A549 (cell line): ENCODE measurements around the gene GTF2A1. TPM values are rescaled to one million over a fixed set of nuclear protein-coding genes. Genes with fewer than 3 reads are reported as not detected.

Source experiments
- ATAC-seq, 2 experiments: fragments of 200-7000 bp in 1 of 2; fragments of >200 bp in 1 of 2; cut with Nextera tagmentation in 1 of 2; cut with Tn5 transposase in 1 of 2; 3 replicates each; pipeline versions ENCODE4 v1.8.0 to v1.9.1; 2018 to 2020; ENCODE audit warnings: mild to moderate bottlenecking in 1 of 2, moderate library complexity in 1 of 2
- CTCF ChIA-PET: fragments of 300-600 bp; sonication (Branson Sonifier 250); formaldehyde crosslinking; extraction: SDS; loops from one replicate; lab custom pipeline; 2021; ENCODE audit warnings: antibody characterized with exemption, inconsistent platforms; lab: Yijun Ruan, JAX
- POLR2A ChIA-PET: fragments of 350-600 bp; formaldehyde crosslinking; extraction: SDS; loops from one replicate; lab custom pipeline; 2021; ENCODE audit warnings: antibody characterized with exemption, inconsistent platforms; lab: Yijun Ruan, JAX
- DNase-seq, 2 experiments: peaks; one replicate each; pipeline versions ENCODE4 v3.0.0 to v3.0.0-alpha.2; 2011 to 2016; ENCODE audit warnings: low read depth in 1 of 2, low spot score in 1 of 2
- FAIRE-seq: peaks from 2 replicates; lab custom pipeline; 2011; peaks lifted over from hg19 to GRCh38; lab: Jason Lieb, UNC
- H3K27ac ChIP-seq, 2 experiments: fragments of >200 bp; sonication (Bioruptor Twin); formaldehyde crosslinking; 3 replicates each; pipeline ENCODE4 v1.5.1; 2016 to 2017
- H3K4me1 ChIP-seq: fragments of >200 bp; sonication (Bioruptor Twin); formaldehyde crosslinking; 3 replicates; pipeline ENCODE4 v1.6.1; 2016
- H3K4me2 ChIP-seq: fragments of >200 bp; sonication (Bioruptor Twin); formaldehyde crosslinking; 3 replicates; pipeline ENCODE4 v1.6.1; 2016
- H3K4me3 ChIP-seq: fragments of >200 bp; sonication (Bioruptor Twin); formaldehyde crosslinking; 3 replicates; pipeline ENCODE4 v1.5.1; 2016
- H3K9me3 ChIP-seq: fragments of >200 bp; sonication (Bioruptor Twin); formaldehyde crosslinking; 3 replicates; pipeline ENCODE4 v1.6.1; 2016
- BHLHE40 ChIP-seq: IDR thresholded peaks from 2 replicates; pipeline ENCODE4 v1.6.1; 2012; ENCODE audit warnings: low read depth, low read length, inconsistent platforms
- EP300 ChIP-seq, 2 experiments: fragments of >200 bp; sonication (Bioruptor Twin); formaldehyde crosslinking; IDR thresholded peaks; 2 replicates in 1 of 2; 3 replicates in 1 of 2; pipeline ENCODE4 v1.6.1; 2016 to 2017
- ESRRA ChIP-seq: fragments of 150-350 bp; IDR thresholded peaks from 2 replicates; pipeline ENCODE4 v1.6.1; 2014; ENCODE audit warnings: mild to moderate bottlenecking, low read length, borderline replicate concordance
- FOSB ChIP-seq: fragments of 250-450 bp; sonication (Bioruptor Pico); IDR thresholded peaks from 2 replicates; pipeline ENCODE4 v1.5.0; 2020; ENCODE audit warnings: mild to moderate bottlenecking, moderate library complexity
- FOXS1 ChIP-seq: fragments of 250-450 bp; sonication (Bioruptor Pico); IDR thresholded peaks from 2 replicates; pipeline ENCODE4 v1.5.0; 2020; ENCODE audit warnings: mild to moderate bottlenecking, moderate library complexity
- HDAC2 ChIP-seq: fragments of 200-600 bp; sonication (generic); IDR thresholded peaks from 2 replicates; pipeline ENCODE4 v1.6.1; 2016
- HEYL ChIP-seq: fragments of 250-450 bp; sonication (Bioruptor Pico); IDR thresholded peaks from 2 replicates; pipeline ENCODE4 v1.8.0; 2021; ENCODE audit warnings: mild to moderate bottlenecking, moderate library complexity
- HOXA7 ChIP-seq: fragments of 250-450 bp; sonication (Bioruptor Pico); IDR thresholded peaks from 2 replicates; pipeline ENCODE4 v1.5.0; 2020; ENCODE audit warnings: mild to moderate bottlenecking, moderate library complexity
- HOXB5 ChIP-seq: fragments of 250-450 bp; sonication (Bioruptor Pico); IDR thresholded peaks from 2 replicates; pipeline ENCODE4 v1.5.0; 2020; ENCODE audit warnings: mild to moderate bottlenecking, moderate library complexity
- KDM1A ChIP-seq: fragments of 200-600 bp; sonication (generic); IDR thresholded peaks from 2 replicates; pipeline ENCODE4 v1.6.1; 2016; ENCODE audit warnings: low read depth, mild to moderate bottlenecking
- MAFK ChIP-seq: fragments of 450-650 bp; IDR thresholded peaks from 2 replicates; pipeline ENCODE4 v1.6.1; 2014; ENCODE audit not compliant: partially characterized antibody
- MAZ ChIP-seq: fragments of 150-350 bp; IDR thresholded peaks from 2 replicates; pipeline ENCODE4 v1.6.1; 2014; ENCODE audit warnings: antibody characterized with exemption, low read depth, low read length, borderline replicate concordance
- MYC ChIP-seq: IDR thresholded peaks from 2 replicates; pipeline ENCODE4 v1.6.1; 2012; ENCODE audit warnings: mild to moderate bottlenecking, inconsistent platforms, low read length, improper control_type of control experiment, borderline replicate concordance
- NFE2L2 ChIP-seq: fragments of 150-350 bp; conservative IDR thresholded peaks from 2 replicates; pipeline ENCODE4 v1.6.1; 2014; ENCODE audit warnings: low read length
- RAD21 ChIP-seq, 2 experiments: fragments of >200 bp in 1 of 2; sonication (Bioruptor Twin) in 1 of 2; formaldehyde crosslinking in 1 of 2; IDR thresholded peaks in 1 of 2; conservative IDR thresholded peaks in 1 of 2; 2 replicates in 1 of 2; 3 replicates in 1 of 2; pipeline ENCODE4 v1.6.1; 2012 to 2018; ENCODE audit warnings: inconsistent platforms in 1 of 2
- RNF2 ChIP-seq: fragments of 200-600 bp; sonication (generic); IDR thresholded peaks from 2 replicates; pipeline ENCODE4 v1.6.1; 2016; ENCODE audit warnings: low read depth, mild to moderate bottlenecking, antibody characterized with exemption, moderate library complexity, borderline replicate concordance
- SMC3 ChIP-seq: fragments of >200 bp; sonication (Bioruptor Twin); formaldehyde crosslinking; IDR thresholded peaks from 3 replicates; pipeline ENCODE4 v1.6.1; 2018; ENCODE audit warnings: inconsistent platforms
- SREBF2 ChIP-seq: fragments of 450-650 bp; IDR thresholded peaks from 2 replicates; pipeline ENCODE4 v1.6.1; 2014; ENCODE audit warnings: mild to moderate bottlenecking, moderate library complexity
- TP53 ChIP-seq: fragments of 250-450 bp; sonication (Bioruptor Pico); IDR thresholded peaks from 2 replicates; pipeline ENCODE4 v1.5.0; 2021; ENCODE audit warnings: mild to moderate bottlenecking, moderate library complexity
- ZC3H11A ChIP-seq: fragments of 450-650 bp; IDR thresholded peaks from 2 replicates; pipeline ENCODE4 v1.6.1; 2014; ENCODE audit warnings: antibody characterized with exemption, mild to moderate bottlenecking
- ZSCAN20 ChIP-seq: fragments of 250-450 bp; sonication (Bioruptor Pico); IDR thresholded peaks from 2 replicates; pipeline ENCODE4 v1.8.0; 2022; ENCODE audit warnings: mild to moderate bottlenecking, moderate library complexity
- WGBS: methylation state at CpG from one replicate; pipeline ENCODE4 v1.1.6; 2017; ENCODE audit errors: missing lambda C conversion rate; 5-methylcytosine and 5-hydroxymethylcytosine counted together
- polyA plus RNA-seq, 4 experiments: library from polyadenylated mRNA; depleted of rRNA in 3 of 4; stranded (reverse); fragments of >200 nt; fragmentation: RNase III in 1 of 4; extraction: RNeasy Plus Mini Kit Qiagen cat#74134 plus additional on column Dnase treatment in 1 of 4; gene quantifications; 2 replicates in 3 of 4; 3 replicates in 1 of 4; pipeline ENCODE4 v1.2.3, GENCODE V29; 2011 to 2017
- TF ChIP-seq, protein P1 (sequence below): fragments of >200 bp; sonication (Bioruptor Twin); formaldehyde crosslinking; IDR thresholded peaks from 3 replicates; pipeline ENCODE4 v1.5.1; 2016
- TF ChIP-seq, protein P2 (sequence below): fragments of >200 bp; sonication (Bioruptor Twin); formaldehyde crosslinking; IDR thresholded peaks from 3 replicates; pipeline ENCODE4 v1.6.1; 2016
- TF ChIP-seq, protein P3 (sequence below): fragments of >200 bp; sonication (Bioruptor Twin); formaldehyde crosslinking; IDR thresholded peaks from 2 replicates; pipeline ENCODE4 v1.6.1; 2016
- TF ChIP-seq, protein P4 (sequence below): fragments of 450-650 bp; IDR thresholded peaks from 2 replicates; pipeline ENCODE4 v1.6.1; 2014; ENCODE audit warnings: antibody characterized with exemption
- TF ChIP-seq, protein P5 (sequence below): fragments of 250-450 bp; sonication (Bioruptor Pico); IDR thresholded peaks from 2 replicates; pipeline ENCODE4 v1.5.0; 2020; ENCODE audit warnings: low read depth, mild to moderate bottlenecking, moderate library complexity
- TF ChIP-seq, protein P6 (sequence below): IDR thresholded peaks from 2 replicates; pipeline ENCODE4 v1.6.1; 2012
- TF ChIP-seq, protein P7 (sequence below): fragments of 150-350 bp; IDR thresholded peaks from 2 replicates; pipeline ENCODE4 v1.6.1; 2014; ENCODE audit warnings: low read depth, mild to moderate bottlenecking, low read length

Gene GTF2A1
- polyA plus RNA-seq, 2 of the 4 experiments (the other 2 are of a cell fraction) = 12.5 to 19.6 TPM

DNA sequence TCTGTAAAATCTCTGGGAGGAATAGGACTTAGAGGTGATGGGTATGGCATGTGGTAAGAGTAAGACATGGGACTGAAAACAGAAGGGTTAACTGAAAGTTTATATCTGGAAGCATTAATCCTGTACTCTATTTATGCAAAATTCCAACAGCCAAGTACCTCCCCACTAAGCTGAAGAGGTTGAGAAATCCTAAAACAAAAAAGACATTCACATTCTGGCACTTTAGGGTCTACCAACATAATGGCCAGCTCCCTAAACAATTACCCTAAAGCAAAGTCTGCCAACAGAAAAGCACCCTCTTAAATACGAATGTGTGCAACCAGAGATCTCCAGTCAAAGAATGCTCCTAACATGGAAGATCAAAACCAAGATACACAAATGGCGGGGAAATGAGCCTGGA, 87.4 kb downstream of the GTF2A1 start:
- H3K9me3 ChIP-seq = no peaks in the 10 kb centered on the region
- DNase-seq (no peak), ATAC-seq (no peak), FAIRE-seq (no peak)
- H3K4me1 ChIP-seq = no peaks in the 10 kb centered on the region
- ChIA-PET CTCF (interaction anchor here (0.7 kb wide), 1 partner anchor 1579 kb away, joined by 3 read pairs; no protein-coding TSS in a partner anchor), POLR2A (no interaction called here)
- 8% methylated on average over 2 of the region's 2 CpGs for WGBS
- no peak for TF ChIP-seq HEYL (CRISPR knock-in tag)
- TF ChIP-seq, protein P1, sequence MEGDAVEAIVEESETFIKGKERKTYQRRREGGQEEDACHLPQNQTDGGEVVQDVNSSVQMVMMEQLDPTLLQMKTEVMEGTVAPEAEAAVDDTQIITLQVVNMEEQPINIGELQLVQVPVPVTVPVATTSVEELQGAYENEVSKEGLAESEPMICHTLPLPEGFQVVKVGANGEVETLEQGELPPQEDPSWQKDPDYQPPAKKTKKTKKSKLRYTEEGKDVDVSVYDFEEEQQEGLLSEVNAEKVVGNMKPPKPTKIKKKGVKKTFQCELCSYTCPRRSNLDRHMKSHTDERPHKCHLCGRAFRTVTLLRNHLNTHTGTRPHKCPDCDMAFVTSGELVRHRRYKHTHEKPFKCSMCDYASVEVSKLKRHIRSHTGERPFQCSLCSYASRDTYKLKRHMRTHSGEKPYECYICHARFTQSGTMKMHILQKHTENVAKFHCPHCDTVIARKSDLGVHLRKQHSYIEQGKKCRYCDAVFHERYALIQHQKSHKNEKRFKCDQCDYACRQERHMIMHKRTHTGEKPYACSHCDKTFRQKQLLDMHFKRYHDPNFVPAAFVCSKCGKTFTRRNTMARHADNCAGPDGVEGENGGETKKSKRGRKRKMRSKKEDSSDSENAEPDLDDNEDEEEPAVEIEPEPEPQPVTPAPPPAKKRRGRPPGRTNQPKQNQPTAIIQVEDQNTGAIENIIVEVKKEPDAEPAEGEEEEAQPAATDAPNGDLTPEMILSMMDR = no peak
- no peak for TF ChIP-seq MYC
- TF ChIP-seq MAFK = no peak
- TF ChIP-seq HOXB5 (CRISPR knock-in tag) = no peak
- no peak for TF ChIP-seq NFE2L2
- no peak for TF ChIP-seq RAD21 (conservative IDR thresholded peaks at IDR 0.05 in 1 of 2, IDR thresholded peaks at IDR 0.05 in 1 of 2)
- no peak for TF ChIP-seq ZSCAN20 (CRISPR knock-in tag)
- no peak for TF ChIP-seq MAZ
- no peak for TF ChIP-seq ESRRA
- no peak for TF ChIP-seq SREBF2
- no peak for TF ChIP-seq EP300 (IDR thresholded peaks at IDR 0.05)
- TF ChIP-seq FOSB = no peak
- TF ChIP-seq, protein P2, sequence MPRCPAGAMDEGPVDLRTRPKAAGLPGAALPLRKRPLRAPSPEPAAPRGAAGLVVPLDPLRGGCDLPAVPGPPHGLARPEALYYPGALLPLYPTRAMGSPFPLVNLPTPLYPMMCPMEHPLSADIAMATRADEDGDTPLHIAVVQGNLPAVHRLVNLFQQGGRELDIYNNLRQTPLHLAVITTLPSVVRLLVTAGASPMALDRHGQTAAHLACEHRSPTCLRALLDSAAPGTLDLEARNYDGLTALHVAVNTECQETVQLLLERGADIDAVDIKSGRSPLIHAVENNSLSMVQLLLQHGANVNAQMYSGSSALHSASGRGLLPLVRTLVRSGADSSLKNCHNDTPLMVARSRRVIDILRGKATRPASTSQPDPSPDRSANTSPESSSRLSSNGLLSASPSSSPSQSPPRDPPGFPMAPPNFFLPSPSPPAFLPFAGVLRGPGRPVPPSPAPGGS = no peak
- H3K4me3 ChIP-seq = no peak overlapping the region
- H3K27ac ChIP-seq = no peak overlapping the region
- H3K4me2 ChIP-seq = no peak overlapping the region

DNA sequence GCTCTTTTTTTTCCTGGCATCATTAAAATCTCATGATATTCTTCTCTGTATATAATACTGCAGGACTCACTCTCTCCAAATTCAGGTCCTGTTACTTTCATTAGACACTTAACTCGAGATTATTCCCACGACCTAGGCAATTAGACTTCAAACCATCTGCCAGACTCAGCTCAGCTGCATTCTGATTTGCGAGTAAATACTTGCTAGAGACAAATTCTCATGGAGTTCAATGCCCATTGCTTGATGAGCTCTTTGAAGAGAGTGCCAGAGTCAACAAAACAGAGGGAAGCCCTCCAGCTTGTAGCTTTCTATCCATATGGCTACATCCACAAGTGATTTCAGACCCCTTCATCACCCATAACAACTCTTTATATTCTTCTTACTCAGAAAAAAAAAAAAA, 88.3 kb downstream of the GTF2A1 start:
- TF ChIP-seq KDM1A (no peak), FOXS1 (CRISPR knock-in tag) (no peak), MAZ (no peak), RNF2 (no peak), BHLHE40 (no peak), HDAC2 (no peak), SMC3 (no peak), HOXA7 (CRISPR knock-in tag) (no peak), ZC3H11A (no peak), TP53 (CRISPR knock-in tag) (no peak)
- TF ChIP-seq, protein P3, sequence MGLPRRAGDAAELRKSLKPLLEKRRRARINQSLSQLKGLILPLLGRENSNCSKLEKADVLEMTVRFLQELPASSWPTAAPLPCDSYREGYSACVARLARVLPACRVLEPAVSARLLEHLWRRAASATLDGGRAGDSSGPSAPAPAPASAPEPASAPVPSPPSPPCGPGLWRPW = no peak
- TF ChIP-seq, protein P4, sequence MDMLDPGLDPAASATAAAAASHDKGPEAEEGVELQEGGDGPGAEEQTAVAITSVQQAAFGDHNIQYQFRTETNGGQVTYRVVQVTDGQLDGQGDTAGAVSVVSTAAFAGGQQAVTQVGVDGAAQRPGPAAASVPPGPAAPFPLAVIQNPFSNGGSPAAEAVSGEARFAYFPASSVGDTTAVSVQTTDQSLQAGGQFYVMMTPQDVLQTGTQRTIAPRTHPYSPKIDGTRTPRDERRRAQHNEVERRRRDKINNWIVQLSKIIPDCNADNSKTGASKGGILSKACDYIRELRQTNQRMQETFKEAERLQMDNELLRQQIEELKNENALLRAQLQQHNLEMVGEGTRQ = no peak
- TF ChIP-seq, protein P5, sequence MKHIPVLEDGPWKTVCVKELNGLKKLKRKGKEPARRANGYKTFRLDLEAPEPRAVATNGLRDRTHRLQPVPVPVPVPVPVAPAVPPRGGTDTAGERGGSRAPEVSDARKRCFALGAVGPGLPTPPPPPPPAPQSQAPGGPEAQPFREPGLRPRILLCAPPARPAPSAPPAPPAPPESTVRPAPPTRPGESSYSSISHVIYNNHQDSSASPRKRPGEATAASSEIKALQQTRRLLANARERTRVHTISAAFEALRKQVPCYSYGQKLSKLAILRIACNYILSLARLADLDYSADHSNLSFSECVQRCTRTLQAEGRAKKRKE (CRISPR knock-in tag) = no peak
- TF ChIP-seq, protein P6, sequence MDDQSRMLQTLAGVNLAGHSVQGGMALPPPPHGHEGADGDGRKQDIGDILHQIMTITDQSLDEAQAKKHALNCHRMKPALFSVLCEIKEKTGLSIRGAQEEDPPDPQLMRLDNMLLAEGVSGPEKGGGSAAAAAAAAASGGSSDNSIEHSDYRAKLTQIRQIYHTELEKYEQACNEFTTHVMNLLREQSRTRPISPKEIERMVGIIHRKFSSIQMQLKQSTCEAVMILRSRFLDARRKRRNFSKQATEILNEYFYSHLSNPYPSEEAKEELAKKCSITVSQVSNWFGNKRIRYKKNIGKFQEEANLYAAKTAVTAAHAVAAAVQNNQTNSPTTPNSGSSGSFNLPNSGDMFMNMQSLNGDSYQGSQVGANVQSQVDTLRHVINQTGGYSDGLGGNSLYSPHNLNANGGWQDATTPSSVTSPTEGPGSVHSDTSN = no peak
- TF ChIP-seq, protein P7, sequence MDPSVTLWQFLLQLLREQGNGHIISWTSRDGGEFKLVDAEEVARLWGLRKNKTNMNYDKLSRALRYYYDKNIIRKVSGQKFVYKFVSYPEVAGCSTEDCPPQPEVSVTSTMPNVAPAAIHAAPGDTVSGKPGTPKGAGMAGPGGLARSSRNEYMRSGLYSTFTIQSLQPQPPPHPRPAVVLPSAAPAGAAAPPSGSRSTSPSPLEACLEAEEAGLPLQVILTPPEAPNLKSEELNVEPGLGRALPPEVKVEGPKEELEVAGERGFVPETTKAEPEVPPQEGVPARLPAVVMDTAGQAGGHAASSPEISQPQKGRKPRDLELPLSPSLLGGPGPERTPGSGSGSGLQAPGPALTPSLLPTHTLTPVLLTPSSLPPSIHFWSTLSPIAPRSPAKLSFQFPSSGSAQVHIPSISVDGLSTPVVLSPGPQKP = no peak
- no peak overlapping the region for H3K4me3 ChIP-seq
- POLR2A ChIA-PET = no interaction called here
- no peaks in the 10 kb centered on the region for H3K9me3 ChIP-seq
- no peaks in the 10 kb centered on the region for H3K4me1 ChIP-seq
- no peak for FAIRE-seq
- WGBS = 0% methylated on average over 3 of the region's 3 CpGs
- ATAC-seq = no peak
- no peak for DNase-seq
- CTCF ChIA-PET = interaction anchor here (0.7 kb wide), 1 partner anchor 1578 kb away, joined by 3 read pairs; no protein-coding TSS in a partner anchor
- no peak overlapping the region for H3K4me2 ChIP-seq
- H3K27ac ChIP-seq = no peak overlapping the region
